ENCODE results near the gene IL1RN.

IL1RN gene

DNA sequence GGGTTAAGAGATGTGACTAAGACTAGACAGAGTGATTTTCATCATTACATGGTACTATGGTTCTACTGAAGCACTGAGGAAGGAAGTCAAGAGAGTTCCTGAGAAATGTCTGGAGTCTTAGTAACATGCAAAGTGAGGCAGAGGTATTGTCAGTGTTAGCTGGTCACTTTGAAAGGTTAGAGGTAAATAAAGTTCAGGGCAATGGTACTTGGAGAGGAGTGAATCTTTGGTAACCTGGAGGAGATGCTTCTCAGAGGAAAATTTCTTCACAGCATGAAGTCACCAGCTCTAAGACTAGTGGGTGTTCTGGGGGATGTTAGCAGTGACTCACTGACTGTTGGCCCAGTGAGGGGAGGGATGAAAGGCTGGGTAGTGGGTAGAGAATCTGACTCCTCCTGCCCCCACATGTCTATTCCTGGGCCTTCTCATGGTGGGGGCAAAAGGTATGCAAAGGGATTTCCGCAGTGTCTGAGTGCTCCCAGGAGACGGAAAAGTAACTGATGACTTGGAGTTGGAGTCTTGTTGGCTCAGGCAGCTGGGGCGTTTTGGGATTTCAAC is 23.3 kb upstream of the IL1RN start:
- no peak for DNase-seq

GRCh38 chr2:113105047-113105785 is 22.2 kb upstream of the IL1RN start:
- peak; percentile 37 for DNase-seq

GRCh38 chr2:113111121-113111520 is 16.3 kb upstream of the IL1RN start:
- DNase-seq = no peak

DNA sequence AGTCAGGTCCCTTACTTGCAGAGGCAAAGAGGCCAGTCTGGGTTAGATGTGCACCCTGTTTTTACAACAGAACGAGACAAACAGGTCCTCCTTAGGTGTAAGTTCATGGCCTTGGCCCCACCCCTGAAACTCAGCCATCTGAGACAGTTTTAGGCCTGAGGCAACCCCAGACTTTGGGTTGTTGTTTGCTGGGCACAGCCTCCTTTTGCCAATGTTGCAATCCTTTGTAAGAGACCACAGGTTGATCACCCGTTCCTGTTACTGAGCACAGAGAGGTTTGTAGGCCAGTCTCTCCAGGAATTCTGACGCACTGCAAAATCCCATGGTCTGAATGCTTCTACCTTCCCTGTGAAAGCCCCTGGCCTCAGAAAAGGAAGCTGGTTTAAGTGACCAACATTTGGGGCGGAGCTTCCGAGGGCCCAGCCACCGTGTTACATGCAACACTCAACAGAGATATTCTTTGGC is 15.5 kb upstream of the IL1RN start:
- peak; percentile 87 for DNase-seq

DNA sequence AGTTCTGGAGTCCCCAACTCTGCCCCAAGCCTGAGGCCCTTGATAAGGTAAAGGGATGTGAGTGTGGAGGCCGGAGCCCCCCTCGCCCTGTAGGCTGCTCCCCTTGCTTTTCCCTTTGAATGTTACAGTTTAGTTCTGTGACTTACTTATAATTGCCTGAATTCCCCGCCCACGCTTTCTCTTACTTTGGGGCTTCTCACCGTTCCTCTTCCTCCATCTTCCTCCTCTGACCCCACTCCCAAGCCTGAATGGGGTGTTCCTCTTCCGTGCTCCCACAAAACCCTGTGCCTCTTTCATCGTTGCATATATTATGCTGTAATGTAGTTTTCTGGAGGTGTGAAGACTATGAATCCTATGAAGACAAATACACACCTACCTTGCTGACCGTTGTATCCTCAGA is 15.0 kb upstream of the IL1RN start:
- DNase-seq = no peak

DNA sequence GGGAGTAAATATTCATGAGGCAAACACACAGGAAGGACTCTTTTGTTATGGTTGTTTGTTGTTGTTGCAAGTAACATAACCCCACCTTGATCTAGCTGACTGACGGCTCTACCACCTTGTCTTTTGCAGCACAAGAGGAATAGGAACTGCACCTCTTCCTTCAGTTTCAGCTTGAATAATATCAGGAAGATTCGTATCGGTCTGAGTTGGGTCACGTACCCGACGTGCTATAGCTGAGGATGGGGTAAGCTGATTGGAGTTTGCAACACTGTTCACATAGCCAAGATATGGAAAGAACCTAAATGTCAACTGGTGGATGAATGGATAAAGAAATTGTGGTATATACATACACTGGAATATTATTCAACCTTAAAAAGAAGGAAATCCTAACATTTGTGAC is 14.5 kb upstream of the IL1RN start:
- no peak for DNase-seq

- no peak for DNase-seq
These were observed 13.6 kb upstream of the IL1RN start for GRCh38 chr2:113113807-113114206.

DNA sequence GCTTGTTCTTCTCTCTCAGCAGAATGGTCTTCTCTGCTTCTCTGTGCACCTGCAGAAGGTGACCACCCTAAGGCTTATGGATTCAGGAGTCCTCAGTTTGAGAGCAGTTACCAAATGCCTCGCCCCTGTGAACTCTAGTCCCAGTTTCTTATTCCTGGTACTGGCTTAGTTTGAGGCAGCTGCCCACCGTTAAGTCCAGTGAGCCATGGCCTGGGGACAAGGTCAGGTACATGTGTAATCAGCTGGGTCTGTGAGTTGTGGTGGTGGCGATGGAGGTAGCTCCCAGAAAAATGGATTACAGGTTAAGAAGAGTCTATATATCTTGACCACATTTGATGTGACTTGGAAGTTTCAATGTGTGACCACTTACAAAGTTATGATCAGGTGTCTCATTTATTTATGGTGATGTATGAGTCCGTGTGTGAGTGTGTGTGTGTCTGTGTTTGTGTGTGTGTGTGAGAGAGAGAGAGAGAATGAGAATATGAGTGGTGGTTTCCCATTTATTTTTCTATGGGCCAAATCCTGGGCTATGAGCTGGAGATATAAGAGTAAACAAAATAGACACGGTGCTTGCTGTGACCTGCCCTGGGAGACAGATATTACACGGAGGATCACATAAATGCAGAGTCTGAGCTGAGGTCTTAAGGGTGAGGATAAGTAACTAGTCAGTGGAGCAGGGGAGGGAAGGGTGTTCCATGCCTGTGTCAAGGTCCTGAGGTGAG is 13.0 kb upstream of the IL1RN start:
- no peak for DNase-seq

DNA sequence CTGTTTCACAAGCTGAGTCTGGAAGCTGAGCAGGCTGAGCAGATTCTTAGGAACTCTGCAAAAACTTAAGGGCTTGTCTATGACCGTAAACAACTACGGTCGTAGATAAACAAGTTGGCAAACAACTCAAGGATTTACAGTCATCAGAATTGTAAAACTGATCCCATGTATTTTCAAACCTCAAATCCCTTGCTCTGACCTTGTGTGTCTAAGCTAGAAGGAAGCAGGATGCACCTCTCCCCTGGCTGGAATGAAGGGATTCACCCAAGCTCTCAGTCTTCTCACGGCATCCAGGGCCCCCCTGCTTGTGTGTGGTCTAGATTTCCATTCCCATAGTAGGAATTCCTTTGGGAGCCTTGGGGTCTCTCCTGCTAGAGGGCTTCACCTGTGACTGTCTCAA is 12.4 kb upstream of the IL1RN start:
- no peak for DNase-seq

DNA sequence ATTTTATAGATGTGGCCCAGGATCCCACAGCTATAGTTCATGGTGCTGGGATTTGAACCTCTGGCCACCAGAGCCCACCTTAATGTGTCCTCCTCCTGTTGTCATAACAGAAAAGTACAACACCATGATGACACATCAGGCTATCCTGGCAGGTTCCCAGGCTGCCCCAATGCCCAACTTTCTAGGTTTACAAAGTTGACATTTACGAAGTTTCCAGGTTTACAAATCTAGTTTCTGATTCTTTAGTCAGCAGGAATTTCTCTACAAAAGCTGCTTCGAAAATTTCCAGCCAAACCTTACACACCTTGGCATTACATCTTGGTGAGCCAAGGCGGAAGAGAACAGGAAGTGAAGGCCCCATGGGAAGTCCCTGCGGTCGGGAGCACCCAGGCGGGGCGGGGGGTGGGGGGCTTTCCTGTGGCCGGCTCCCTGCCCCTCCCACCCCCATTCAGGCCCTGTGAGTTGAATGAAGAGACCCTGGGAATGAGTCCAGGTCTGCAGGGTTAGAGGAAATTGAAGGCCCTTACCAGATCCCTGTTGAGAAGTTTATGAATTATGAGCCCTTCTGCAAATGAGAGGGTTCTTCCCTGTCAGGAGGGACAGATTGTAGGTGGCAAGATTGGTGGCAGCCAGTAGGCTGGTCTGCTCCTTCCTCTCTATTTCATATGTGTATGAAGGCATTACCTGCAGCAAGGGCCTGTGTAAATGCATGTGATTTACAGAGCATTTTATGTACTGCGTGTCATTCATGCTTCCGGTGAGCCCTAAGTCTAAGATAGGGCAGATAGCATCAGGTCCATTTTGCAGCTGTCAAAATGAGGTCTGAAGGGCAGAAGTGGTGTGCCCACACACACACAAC is 11.1 kb upstream of the IL1RN start:
- no peak for DNase-seq

DNA sequence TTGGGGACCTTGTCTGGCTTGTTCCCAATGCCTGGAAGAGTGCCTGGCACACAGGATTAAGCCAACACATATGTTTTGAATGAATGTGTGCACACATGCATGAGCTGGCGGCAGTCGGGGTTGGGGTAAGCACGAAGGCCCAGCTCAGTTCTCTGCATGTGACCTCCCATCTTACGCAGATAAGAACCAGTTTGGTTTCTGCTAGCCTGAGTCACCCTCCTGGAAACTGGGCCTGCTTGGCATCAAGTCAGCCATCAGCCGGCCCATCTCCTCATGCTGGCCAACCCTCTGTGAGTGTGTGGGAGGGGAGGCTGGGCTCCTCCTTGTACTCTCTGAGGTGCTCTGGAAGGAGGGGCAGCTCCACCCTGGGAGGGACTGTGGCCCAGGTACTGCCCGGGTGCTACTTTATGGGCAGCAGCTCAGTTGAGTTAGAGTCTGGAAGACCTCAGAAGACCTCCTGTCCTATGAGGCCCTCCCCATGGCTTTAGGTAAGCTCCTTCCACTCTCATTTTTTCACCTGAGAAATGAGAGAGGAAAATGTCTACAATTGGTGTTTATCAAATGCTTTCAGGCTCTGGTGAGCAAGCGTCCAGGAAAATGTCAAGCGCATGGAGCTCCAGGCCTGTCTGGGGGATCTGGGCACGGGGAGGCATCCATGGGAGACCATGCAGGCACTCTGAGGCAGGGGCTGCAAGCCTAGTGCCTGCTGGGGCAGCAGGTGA is 9.7 kb upstream of the IL1RN start:
- DNase-seq = no peak

DNA sequence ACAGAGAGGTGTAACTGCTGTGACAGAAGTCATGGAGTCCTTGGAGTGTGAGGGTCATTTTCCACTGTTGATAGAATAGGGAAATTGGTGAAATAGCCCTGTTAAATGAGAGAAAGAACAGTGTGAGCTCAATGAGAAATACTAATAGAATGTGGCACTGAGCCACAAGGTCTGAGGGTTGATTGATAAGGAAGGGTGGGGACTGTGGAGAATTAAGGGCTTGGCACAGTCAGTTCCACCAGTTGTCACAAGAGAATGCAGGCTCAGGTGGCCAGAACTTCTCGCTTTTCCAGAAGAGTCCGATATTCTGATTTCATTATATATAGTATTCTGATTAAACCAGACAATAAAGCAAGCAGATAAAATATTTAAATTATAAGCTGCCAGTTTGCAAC is 9.1 kb upstream of the IL1RN start:
- no peak for DNase-seq

GRCh38 chr2:113119111-113119510 is 8.3 kb upstream of the IL1RN start:
- peak; percentile 60 for DNase-seq

DNA sequence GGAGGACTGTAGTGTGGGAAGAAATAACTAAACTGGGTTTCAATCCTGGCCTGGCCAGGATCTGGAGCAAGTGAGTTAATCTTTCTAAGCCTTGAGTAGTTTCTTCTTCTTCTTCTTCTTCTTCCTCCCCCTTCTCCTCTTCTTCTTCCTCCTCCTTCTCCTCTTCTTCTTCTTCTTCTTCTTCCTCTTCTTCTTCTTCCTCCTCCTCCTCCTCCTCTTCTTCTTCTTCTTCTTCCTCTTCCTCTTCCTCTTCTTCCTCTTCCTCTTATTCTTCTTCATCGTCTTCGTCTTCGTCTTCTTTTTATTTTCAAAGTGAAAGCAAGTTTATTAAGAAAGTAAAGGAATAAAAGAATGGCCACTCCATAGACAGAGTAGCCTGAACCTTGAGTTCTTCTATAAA is 6.5 kb upstream of the IL1RN start:
- DNase-seq = no peak

DNA sequence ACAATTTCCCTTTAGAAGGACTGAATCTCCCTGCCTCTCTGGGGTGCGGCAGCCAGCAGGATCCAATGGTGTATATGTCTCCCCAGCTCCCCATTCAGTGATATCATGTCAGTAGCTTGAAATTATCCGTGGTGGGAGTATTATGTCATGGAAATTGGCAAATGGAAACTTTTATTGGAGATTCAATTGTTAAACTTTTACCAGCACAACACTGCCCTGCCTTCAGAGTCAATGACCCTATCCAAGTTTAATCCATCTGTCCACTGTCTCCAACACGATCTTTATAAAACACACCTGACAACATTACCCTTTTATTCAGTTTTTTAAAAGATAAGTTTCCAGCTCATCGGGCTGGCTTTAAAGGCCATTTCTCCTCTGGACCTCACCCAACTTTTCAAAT is 5.0 kb upstream of the IL1RN start:
- DNase-seq = no peak

DNA sequence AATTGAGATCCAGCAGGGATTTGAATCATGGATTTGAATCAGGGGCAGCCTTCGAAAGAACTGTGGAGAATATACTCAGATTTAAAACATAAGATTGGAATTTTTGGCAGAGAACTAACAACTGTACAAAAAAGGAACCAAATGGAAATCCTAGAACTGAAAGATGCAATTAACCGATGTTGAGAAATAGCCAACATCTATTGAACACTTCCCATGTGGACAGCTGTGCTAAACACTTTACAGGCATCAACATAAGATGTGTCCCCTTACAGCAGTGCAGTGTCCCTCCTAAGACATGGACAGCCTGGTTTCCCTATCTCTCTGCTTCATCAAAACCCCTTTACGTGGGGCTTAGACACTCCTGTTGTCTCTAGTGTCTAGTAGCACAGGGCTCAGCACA is 3.7 kb upstream of the IL1RN start:
- peak; percentile 72 for DNase-seq

GRCh38 chr2:113124181-113124961 is 3.0 kb upstream of the IL1RN start:
- DNase-seq = peak; percentile 90

- no peak for DNase-seq
These were observed 2.2 kb upstream of the IL1RN start for GRCh38 chr2:113124984-113125855.

DNA sequence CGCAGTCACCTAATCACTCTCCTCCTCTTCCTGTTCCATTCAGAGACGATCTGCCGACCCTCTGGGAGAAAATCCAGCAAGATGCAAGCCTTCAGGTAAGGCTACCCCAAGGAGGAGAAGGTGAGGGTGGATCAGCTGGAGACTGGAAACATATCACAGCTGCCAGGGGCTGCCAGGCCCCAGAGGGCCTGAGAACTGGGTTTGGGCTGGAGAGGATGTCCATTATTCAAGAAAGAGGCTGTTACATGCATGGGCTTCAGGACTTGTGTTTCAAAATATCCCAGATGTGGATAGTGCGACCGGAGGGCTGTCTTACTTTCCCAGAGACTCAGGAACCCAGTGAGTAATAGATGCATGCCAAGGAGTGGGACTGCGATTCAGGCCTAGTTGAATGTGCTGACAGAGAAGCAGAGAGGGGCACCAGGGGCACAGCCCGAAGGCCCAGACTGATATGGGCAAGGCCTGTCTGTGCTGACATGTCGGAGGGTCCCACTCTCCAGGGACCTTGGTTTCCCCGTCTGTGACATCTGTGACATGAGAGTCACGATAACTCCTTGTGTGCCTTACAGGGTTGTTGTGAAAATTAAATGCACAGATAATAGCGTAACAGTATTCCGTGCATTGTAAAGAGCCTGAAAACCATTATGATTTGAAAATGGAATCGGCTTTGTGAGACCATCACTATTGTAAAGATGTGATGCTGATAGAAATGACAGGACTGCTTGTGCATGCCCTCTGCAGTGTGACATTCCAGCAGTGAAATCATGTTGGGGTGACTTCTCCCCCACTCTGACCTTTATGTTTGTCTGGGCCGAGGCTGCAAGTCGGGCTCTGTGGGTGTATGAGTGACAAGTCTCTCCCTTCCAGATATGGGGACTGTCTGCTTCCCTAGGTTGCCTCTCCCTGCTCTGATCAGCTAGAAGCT is 510 bp downstream of the IL1RN start:
- DNase-seq = no peak
